ENCODE measurements around the gene RBMS2. TPM values are rescaled to one million over a fixed set of nuclear protein-coding genes. Genes with fewer than 3 reads are reported as not detected.

Gene RBMS2

DNA sequence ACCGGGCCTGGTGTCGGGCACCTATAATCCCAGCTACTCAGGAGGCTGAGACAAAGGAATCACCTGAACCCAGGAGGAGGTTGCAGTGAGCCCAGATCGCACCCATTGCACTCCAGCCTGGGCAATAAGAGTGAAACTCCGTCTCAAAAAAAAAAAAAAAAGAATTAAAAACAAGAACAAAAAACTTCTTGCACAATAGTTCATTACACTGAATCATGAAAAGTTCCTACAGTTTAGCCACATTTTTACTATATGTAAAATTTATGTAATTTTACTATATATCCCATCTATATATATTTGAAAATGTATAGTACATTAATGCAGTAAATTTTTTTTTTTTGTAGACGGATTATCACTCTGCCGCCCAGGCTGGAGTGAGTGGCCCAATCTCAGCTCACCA lies 119.6 kb downstream of the RBMS2 start:
- no peak overlapping the region for H3K4me2 ChIP-seq (ENCODE audit: low read length)
- no peak overlapping the region for H3K18ac ChIP-seq (ENCODE audit: low read length)
- no peak overlapping the region for H2BK120ac ChIP-seq (ENCODE audit: low read depth, low read length)
- H3K79me2 ChIP-seq (ENCODE audit: control insufficient read depth, insufficient read depth, low read length), result peaks cover 27% of the 10 kb centered on the region
- no peak overlapping the region for H3K9ac ChIP-seq (ENCODE audit: low read length)
- no peak overlapping the region for H4K5ac ChIP-seq (ENCODE audit: low read length)
- no peak overlapping the region for H3K23ac ChIP-seq (ENCODE audit: low read length)
- H3K56ac ChIP-seq (ENCODE audit: low read length), result no peak overlapping the region
- peaks cover 3% of the 10 kb centered on the region for H3K4me1 ChIP-seq (ENCODE audit: control insufficient read depth, low read depth, low read length)
- no peak overlapping the region for H2BK15ac ChIP-seq (replicated peaks; ENCODE audit: low read depth)
- H3K27me3 ChIP-seq (ENCODE audit: insufficient read depth, low read length, poor library complexity), result no peaks in the 10 kb centered on the region
- no peak overlapping the region for H4K8ac ChIP-seq (ENCODE audit: low read depth, low read length)
- H3K4ac ChIP-seq (ENCODE audit: low read depth, low read length), result no peak overlapping the region
- H3K79me1 ChIP-seq (ENCODE audit: low read length), result peaks cover 12% of the 10 kb centered on the region
- WGBS (ENCODE audit: extremely low coverage, insufficient coverage, low lambda C conversion rate), result no CpG with 5 or more reads among the region's 6 CpGs
- no peak for DNase-seq
- H2BK5ac ChIP-seq (ENCODE audit: low read length), result no peak overlapping the region
- no peak overlapping the region for H3K27ac ChIP-seq (ENCODE audit: low read depth, low read length)
- no peak overlapping the region for H3K4me3 ChIP-seq (ENCODE audit: low read length)
- H3K36me3 ChIP-seq (ENCODE audit: control insufficient read depth, insufficient read depth, low read length), result peaks cover 22% of the 10 kb centered on the region
- no peak overlapping the region for H2AK5ac ChIP-seq (ENCODE audit: low read length)

DNA sequence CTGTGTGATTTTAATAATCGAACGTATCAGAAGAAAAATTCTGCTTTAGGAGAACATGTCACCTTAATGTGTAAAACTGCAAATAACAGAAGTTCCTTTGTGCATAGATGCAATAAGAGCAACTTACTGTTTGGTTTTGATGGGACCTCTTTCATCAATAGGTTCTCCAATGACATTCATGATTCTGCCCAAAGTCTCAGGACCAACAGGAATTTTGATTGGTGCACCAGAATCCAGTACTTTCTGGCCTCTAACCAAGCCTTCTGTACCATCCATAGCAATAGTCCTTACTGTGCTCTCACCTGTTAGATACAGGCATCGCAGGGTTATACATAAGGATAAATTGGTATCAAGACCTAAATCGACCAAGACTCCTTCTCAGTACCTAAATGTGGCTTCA lies 123.0 kb downstream of the RBMS2 start:
- peak overlapping the region; percentile 96 for H3K56ac ChIP-seq (ENCODE audit: low read length)
- peaks cover 2% of the 10 kb centered on the region for H3K4me1 ChIP-seq (ENCODE audit: control insufficient read depth, low read depth, low read length)
- peaks cover 14% of the 10 kb centered on the region for H3K36me3 ChIP-seq (ENCODE audit: control insufficient read depth, insufficient read depth, low read length)
- no peak overlapping the region for H2BK5ac ChIP-seq (ENCODE audit: low read length)
- no CpG with 5 or more reads among the region's 4 CpGs for WGBS (ENCODE audit: extremely low coverage, insufficient coverage, low lambda C conversion rate)
- H4K8ac ChIP-seq (ENCODE audit: low read depth, low read length), result no peak overlapping the region
- H2BK120ac ChIP-seq (ENCODE audit: low read depth, low read length), result no peak overlapping the region
- no peak overlapping the region for H3K4ac ChIP-seq (ENCODE audit: low read depth, low read length)
- H2AK5ac ChIP-seq (ENCODE audit: low read length), result no peak overlapping the region
- H2BK15ac ChIP-seq (replicated peaks; ENCODE audit: low read depth), result no peak overlapping the region
- H3K79me1 ChIP-seq (ENCODE audit: low read length), result peaks cover 12% of the 10 kb centered on the region
- H3K27ac ChIP-seq (ENCODE audit: low read depth, low read length), result no peak overlapping the region
- H3K23ac ChIP-seq (ENCODE audit: low read length), result no peak overlapping the region
- peak overlapping the region; percentile 97 for H3K9ac ChIP-seq (ENCODE audit: low read length)
- H3K79me2 ChIP-seq (ENCODE audit: control insufficient read depth, insufficient read depth, low read length), result peaks cover 27% of the 10 kb centered on the region
- H3K27me3 ChIP-seq (ENCODE audit: insufficient read depth, low read length, poor library complexity), result no peaks in the 10 kb centered on the region
- H4K5ac ChIP-seq (ENCODE audit: low read length), result no peak overlapping the region
- no peak for DNase-seq
- H3K4me2 ChIP-seq (ENCODE audit: low read length), result peak overlapping the region; percentile 93
- H3K18ac ChIP-seq (ENCODE audit: low read length), result no peak overlapping the region
- peak overlapping the region; percentile 95 for H3K4me3 ChIP-seq (ENCODE audit: low read length)

DNA sequence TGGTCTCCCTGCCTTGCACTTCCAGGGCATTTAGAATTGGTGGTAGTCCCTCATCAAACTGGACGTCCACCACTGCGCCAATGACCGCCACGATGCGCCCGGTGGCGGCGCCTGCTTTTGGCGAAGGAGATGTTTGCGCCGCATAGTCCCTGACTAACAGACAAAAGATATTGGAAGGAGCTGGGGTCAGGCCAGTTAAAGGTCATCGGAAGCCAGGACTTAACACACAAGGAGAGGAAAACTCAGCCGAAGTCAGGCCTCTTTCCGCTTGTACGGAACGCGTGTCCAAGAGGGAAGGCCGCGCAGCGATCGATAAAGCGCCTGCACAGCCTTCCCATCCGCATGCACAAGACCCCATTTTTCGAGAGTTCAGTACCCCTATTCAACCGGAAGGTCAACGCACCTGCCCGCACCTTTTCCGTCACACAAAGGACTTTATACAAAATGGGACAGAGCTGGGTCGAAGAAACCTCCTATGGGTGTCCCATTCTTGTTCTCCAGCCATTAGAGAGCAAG lies 123.6 kb downstream of the RBMS2 start:
- Histone ChIP-seq H3K79me2 (ENCODE audit: control insufficient read depth, insufficient read depth, low read length) (peaks cover 27% of the 10 kb centered on the region), H3K36me3 (ENCODE audit: control insufficient read depth, insufficient read depth, low read length) (peaks cover 10% of the 10 kb centered on the region), H2AK5ac (ENCODE audit: low read length) (peak overlapping the region; percentile 20), H3K27me3 (ENCODE audit: insufficient read depth, low read length, poor library complexity) (no peaks in the 10 kb centered on the region), H3K4ac (ENCODE audit: low read depth, low read length) (peak overlapping the region; percentile 92), H3K18ac (ENCODE audit: low read length) (peak overlapping the region; percentile 78), H3K4me3 (ENCODE audit: low read length) (peak overlapping the region; percentile 95), H4K5ac (ENCODE audit: low read length) (no peak overlapping the region), H3K4me2 (ENCODE audit: low read length) (peak overlapping the region; percentile 93), H2BK5ac (ENCODE audit: low read length) (peak overlapping the region; percentile 48), H3K56ac (ENCODE audit: low read length) (peak overlapping the region; percentile 96), H2BK15ac (replicated peaks; ENCODE audit: low read depth) (no peak overlapping the region), H3K4me1 (ENCODE audit: control insufficient read depth, low read depth, low read length) (peaks cover 2% of the 10 kb centered on the region), H3K23ac (ENCODE audit: low read length) (no peak overlapping the region), H3K27ac (ENCODE audit: low read depth, low read length) (peak overlapping the region; percentile 34), H3K9ac (ENCODE audit: low read length) (peak overlapping the region; percentile 97), H2BK120ac (ENCODE audit: low read depth, low read length) (no peak overlapping the region), H3K79me1 (ENCODE audit: low read length) (peaks cover 9% of the 10 kb centered on the region), H4K8ac (ENCODE audit: low read depth, low read length) (no peak overlapping the region)
- no CpG with 5 or more reads among the region's 29 CpGs for WGBS (ENCODE audit: extremely low coverage, insufficient coverage, low lambda C conversion rate)
- DNase-seq, result peak; percentile 34

Small RNA genes lying within 50 kb of the gene (small RNA-seq; reads per million reads assigned to genes)
- not detected for gene RNU6-343P (ENCODE audit: insufficient read depth)
- 145 reads per million, percentile 96 among the genes with 10 or more reads in this experiment for gene SNORD59A (ENCODE audit: insufficient read depth)

All from mesendoderm (in vitro differentiated cells).